ENCODE results near the gene EFHC1.

Gene EFHC1

GRCh38 chr6:52509281-52510212, 89.4 kb downstream of the EFHC1 start (continued):
- TF ChIP-seq POU6F1 (CRISPR knock-in tag; IDR thresholded peaks at IDR 0.05; ENCODE audit: borderline replicate concordance, low read depth): no peak
- no peak for TF ChIP-seq BACH2 (CRISPR knock-in tag; IDR thresholded peaks at IDR 0.05; ENCODE audit: borderline replicate concordance)
- TF ChIP-seq TSHZ2 (CRISPR knock-in tag; IDR thresholded peaks at IDR 0.05): no peak
- no peak for TF ChIP-seq CSRNP3 (CRISPR knock-in tag; IDR thresholded peaks at IDR 0.05)
- TF ChIP-seq SNAI2 (CRISPR knock-in tag; IDR thresholded peaks at IDR 0.05): no peak

GRCh38 chr6:52510213-52510562, 90.0 kb downstream of the EFHC1 start:
- no peak for ATAC-seq
- TF ChIP-seq CSRNP3 (CRISPR knock-in tag; IDR thresholded peaks at IDR 0.05) (no peak), ZC3H10 (CRISPR knock-in tag; IDR thresholded peaks at IDR 0.05) (no peak)

GRCh38 chr6:52511163-52511562, 91.0 kb downstream of the EFHC1 start:
- no peak for TF ChIP-seq ZNF70 (CRISPR knock-in tag; IDR thresholded peaks at IDR 0.05)
- no peak for TF ChIP-seq CSDC2 (CRISPR knock-in tag; IDR thresholded peaks at IDR 0.05)
- TF ChIP-seq RARB (CRISPR knock-in tag; IDR thresholded peaks at IDR 0.05): no peak
- TF ChIP-seq ISL1 (CRISPR knock-in tag; IDR thresholded peaks at IDR 0.05): no peak
- no peak for TF ChIP-seq BACH2 (CRISPR knock-in tag; IDR thresholded peaks at IDR 0.05; ENCODE audit: borderline replicate concordance)
- no peak for TF ChIP-seq ESRRG (CRISPR knock-in tag; IDR thresholded peaks at IDR 0.05)
- no peak for TF ChIP-seq OSR1 (CRISPR knock-in tag; IDR thresholded peaks at IDR 0.05)
- no peak for TF ChIP-seq ZFP30 (CRISPR knock-in tag; IDR thresholded peaks at IDR 0.05)
- TF ChIP-seq PPARA (CRISPR knock-in tag; IDR thresholded peaks at IDR 0.05; ENCODE audit: borderline replicate concordance): no peak
- no peak for TF ChIP-seq CSRNP3 (CRISPR knock-in tag; IDR thresholded peaks at IDR 0.05)
- TF ChIP-seq ZC3H10 (CRISPR knock-in tag; IDR thresholded peaks at IDR 0.05): no peak
- no peak for TF ChIP-seq ZNF565 (CRISPR knock-in tag; conservative IDR thresholded peaks at IDR 0.05; ENCODE audit: low read depth)
- no peak for TF ChIP-seq SNAI2 (CRISPR knock-in tag; IDR thresholded peaks at IDR 0.05)
- TF ChIP-seq PATZ1 (CRISPR knock-in tag; IDR thresholded peaks at IDR 0.05; ENCODE audit: borderline replicate concordance): no peak
- no peak for TF ChIP-seq TSHZ2 (CRISPR knock-in tag; IDR thresholded peaks at IDR 0.05)
- no peak for TF ChIP-seq GLIS3 (CRISPR knock-in tag; IDR thresholded peaks at IDR 0.05)
- TF ChIP-seq ARNTL (CRISPR knock-in tag; IDR thresholded peaks at IDR 0.05; ENCODE audit: borderline replicate concordance, low read depth): no peak
- TF ChIP-seq TOX (CRISPR knock-in tag; IDR thresholded peaks at IDR 0.05; ENCODE audit: borderline replicate concordance): no peak
- no peak for TF ChIP-seq ZFP3 (CRISPR knock-in tag; IDR thresholded peaks at IDR 0.05)
- no peak for TF ChIP-seq ZNF8 (CRISPR knock-in tag; IDR thresholded peaks at IDR 0.05)
- no peak for ATAC-seq
